GM18511 (cell line): ENCODE measurements around the gene UBA3.

ENCODE experiments used
- ATAC-seq: cut with Tn5 transposase; IDR thresholded peaks from one replicate; pipeline ENCODE4 v1.9.1; 2021; ENCODE audit warnings: mild to moderate bottlenecking, moderate library complexity; ENCODE audit not compliant: unreplicated experiment

UBA3 gene

GRCh38 chr3:69102384-69102783 lies 22.2 kb upstream of the UBA3 start:
- ATAC-seq, result no peak

GRCh38 chr3:69099576-69099975 lies 19.4 kb upstream of the UBA3 start:
- no peak for ATAC-seq

GRCh38 chr3:69097407-69098086 lies 17.4 kb upstream of the UBA3 start:
- no peak for ATAC-seq

GRCh38 chr3:69096299-69096698 lies 16.1 kb upstream of the UBA3 start:
- no peak for ATAC-seq

- ATAC-seq, result no peak
Observed at GRCh38 chr3:69095636-69096035, 15.5 kb upstream of the UBA3 start.

- no peak for ATAC-seq
Observed at GRCh38 chr3:69094467-69095205, 14.5 kb upstream of the UBA3 start.

- ATAC-seq, result peak; percentile 78
Observed at GRCh38 chr3:69092030-69092516, 11.9 kb upstream of the UBA3 start.

- ATAC-seq, result no peak
Observed at GRCh38 chr3:69091389-69092029, 11.3 kb upstream of the UBA3 start.

GRCh38 chr3:69090021-69090420 lies 9.9 kb upstream of the UBA3 start:
- no peak for ATAC-seq

GRCh38 chr3:69088063-69088462 lies 7.9 kb upstream of the UBA3 start:
- peak; percentile 29 for ATAC-seq

GRCh38 chr3:69087030-69087791 lies 7.0 kb upstream of the UBA3 start:
- no peak for ATAC-seq

GRCh38 chr3:69085833-69086722 lies 5.9 kb upstream of the UBA3 start:
- no peak for ATAC-seq

GRCh38 chr3:69085168-69085832 lies 5.1 kb upstream of the UBA3 start:
- peak; percentile 2 for ATAC-seq

- ATAC-seq, result peak; percentile 57
Observed at GRCh38 chr3:69084326-69085167, 4.4 kb upstream of the UBA3 start, which contains the start of gene ARL6IP5. Gene ARL6IP5 (plus strand): TSS chr3:69084937. CDS start chr3:69085048, 111 bp downstream.

GRCh38 chr3:69082805-69083204 lies 2.6 kb upstream of the UBA3 start:
- peak; percentile 65 for ATAC-seq

- ATAC-seq, result no peak
Observed at GRCh38 chr3:69082361-69082760, 2.2 kb upstream of the UBA3 start.

- no peak for ATAC-seq
Observed at GRCh38 chr3:69081583-69082262, 1.6 kb upstream of the UBA3 start.
